Putamen (tissue), 1 donor: ENCODE results near the gene ADGRD2.

Source experiments
- DNase-seq: peaks from one replicate; pipeline ENCODE4 v3.0.0-alpha.2; 2016; ENCODE audit warnings: low spot score

The ADGRD2 gene

DNA sequence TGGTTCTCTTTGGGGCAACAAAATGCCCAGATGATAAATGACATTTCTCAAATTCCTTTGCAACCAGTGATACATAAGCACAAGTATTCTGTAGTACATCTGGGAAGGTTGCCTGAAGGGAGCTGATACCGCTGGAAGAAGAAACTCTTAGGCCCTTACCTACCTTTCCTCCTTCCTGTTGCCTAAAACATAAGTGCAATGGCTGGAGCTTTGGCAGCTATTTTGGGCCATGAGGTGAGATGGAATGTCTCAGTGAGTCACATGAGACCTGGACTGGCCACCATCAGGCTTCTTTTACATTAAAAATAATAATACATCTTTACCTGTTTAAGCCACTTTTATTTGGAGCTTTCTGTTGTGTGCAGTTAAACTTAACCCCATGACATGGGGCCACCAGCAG is 11.2 kb upstream of the ADGRD2 start:
- DNase-seq = no peak

GRCh38 chr9:124439686-124440243 is 10.5 kb upstream of the ADGRD2 start:
- DNase-seq = no peak

GRCh38 chr9:124440786-124441185 is 9.5 kb upstream of the ADGRD2 start:
- DNase-seq = no peak

DNA sequence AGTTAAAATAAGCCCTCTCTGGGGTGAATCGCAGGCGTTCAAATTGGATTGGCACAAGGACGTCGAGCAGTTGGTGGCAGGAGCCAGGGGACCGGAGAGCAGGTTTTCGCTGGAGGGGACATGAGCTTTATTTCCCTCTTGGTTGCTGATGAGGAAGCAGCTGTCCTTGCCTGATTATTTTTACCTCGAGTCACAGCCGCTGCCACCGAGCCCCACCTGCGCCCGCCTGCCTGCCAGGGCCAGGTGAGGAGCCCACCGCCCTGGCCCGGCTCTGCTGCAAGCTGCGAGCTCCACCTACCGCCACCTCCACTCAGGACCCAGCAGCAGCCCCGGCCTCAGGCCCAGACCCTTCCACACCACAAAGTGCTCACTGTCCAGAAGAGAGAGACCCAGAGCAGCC is 9.0 kb upstream of the ADGRD2 start:
- no peak for DNase-seq

- no peak for DNase-seq
Observed at GRCh38 chr9:124442379-124442778, 7.9 kb upstream of the ADGRD2 start.

- no peak for DNase-seq
Observed at GRCh38 chr9:124442826-124443225, 7.4 kb upstream of the ADGRD2 start.

DNA sequence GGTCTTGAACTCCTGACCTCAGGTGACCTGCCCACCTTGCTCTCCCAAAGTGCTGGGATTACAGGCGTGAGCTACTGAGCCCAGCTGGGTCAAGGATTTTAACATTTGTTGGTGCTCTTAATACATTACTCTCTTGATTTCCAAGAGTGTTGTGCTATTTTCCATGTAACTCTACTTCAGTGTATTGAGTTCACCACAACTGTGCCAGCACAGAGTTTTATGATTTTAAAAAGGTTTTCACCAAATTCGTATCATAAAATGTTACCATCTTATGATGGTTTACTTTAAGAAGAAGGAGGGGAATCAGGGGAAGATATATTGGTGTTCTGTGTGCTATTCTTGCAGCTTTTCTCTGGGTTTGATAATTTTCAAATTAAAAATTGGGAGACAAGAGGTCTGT is 6.6 kb upstream of the ADGRD2 start:
- no peak for DNase-seq

DNA sequence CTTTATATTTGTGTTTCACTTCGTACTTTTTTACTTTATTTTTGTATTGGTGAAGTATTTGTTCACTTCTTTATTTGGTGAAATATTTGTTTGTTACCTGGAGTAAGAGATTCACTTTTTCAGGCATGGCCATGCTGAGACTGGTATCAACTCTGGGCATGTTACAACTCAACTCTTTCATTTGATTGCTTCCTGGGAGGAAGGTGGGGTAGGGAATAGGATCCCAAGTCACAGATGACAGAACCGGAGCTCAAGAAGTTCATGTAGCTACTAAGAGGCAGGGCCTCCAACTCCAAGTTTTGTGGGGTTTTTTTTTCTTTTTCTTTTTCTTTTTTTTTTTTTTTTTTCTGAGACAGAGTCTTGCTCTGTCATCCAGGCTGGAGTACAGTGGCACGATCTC is 6.1 kb upstream of the ADGRD2 start:
- DNase-seq = no peak

GRCh38 chr9:124447297-124447661 is 3.0 kb upstream of the ADGRD2 start:
- no peak for DNase-seq

DNA sequence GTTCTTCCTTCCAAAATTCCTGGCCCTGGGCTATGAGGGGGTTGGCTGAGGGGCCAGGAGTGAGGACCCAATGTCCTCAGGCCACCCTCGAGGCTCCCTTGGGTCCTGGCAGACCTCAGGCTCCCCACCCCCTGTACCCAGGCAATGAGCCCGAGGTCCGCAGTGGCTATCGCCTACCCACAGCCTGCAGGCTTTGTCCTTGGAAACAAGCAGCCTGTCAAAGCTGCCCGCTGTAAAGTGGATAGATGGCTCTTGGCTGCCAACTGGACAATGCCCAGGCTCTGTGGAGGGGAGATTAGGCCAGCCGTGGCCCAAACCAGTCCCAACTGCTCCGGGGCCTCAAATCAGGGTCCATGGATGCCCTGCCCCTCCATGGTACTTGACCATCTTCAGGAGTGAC is 2.2 kb upstream of the ADGRD2 start:
- DNase-seq = no peak

- DNase-seq = no peak
Observed at GRCh38 chr9:124449381-124450151, 685 bp upstream of the ADGRD2 start.

- no peak for DNase-seq
Observed at GRCh38 chr9:124450931-124451661, 845 bp downstream of the ADGRD2 start.

DNA sequence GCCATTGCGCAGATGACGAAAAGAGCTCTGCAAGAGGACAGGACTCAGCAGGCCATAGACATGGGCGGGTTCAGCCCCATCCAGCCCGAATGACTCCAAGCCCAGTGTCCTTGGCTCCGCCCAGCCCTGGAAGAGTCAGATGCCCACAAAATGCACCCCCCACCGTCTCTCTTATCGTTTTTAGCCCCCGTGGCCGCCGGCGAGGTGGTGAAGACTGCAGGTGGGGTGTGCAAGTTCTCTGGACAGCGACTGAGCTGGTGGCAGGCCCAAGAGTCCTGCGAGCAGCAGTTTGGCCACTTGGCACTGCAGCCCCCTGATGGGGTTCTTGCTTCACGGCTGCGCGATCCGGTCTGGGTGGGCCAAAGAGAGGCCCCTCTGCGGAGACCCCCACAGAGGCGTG is 2.1 kb downstream of the ADGRD2 start:
- no peak for DNase-seq

- no peak for DNase-seq
Observed at GRCh38 chr9:124452841-124453585, 2.8 kb downstream of the ADGRD2 start.

DNA sequence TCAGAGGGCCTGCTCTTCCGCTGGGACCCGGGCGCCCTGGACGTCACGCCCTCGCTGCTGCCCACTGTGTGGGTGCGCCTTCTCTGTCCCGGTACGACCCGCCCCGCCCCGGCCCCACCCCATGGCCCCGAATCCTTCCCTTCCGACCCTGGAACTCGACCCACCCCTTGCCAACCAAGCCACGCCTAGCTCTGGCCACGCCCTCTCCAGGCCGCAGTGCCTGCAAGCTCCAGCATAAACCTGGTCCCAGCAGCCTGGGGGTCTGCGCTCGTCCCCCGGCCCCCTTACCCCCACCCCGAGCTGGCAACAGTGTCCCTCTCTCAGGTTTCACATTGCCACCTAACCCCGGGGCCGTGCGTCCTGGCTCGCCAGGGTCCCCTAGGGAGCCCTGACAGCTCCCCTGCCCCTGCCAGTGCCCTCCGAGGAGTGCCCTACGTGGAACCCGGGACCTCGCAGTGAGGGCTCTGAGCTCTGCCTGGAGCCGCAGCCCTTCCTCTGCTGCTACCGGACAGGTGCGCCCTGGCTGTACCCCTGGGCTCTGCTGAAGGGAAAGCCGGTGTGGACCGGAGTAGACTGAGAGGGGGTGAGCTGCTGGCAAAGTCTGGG is 3.4 kb downstream of the ADGRD2 start:
- DNase-seq = no peak

GRCh38 chr9:124454296-124454695 is 4.0 kb downstream of the ADGRD2 start:
- DNase-seq = no peak

DNA sequence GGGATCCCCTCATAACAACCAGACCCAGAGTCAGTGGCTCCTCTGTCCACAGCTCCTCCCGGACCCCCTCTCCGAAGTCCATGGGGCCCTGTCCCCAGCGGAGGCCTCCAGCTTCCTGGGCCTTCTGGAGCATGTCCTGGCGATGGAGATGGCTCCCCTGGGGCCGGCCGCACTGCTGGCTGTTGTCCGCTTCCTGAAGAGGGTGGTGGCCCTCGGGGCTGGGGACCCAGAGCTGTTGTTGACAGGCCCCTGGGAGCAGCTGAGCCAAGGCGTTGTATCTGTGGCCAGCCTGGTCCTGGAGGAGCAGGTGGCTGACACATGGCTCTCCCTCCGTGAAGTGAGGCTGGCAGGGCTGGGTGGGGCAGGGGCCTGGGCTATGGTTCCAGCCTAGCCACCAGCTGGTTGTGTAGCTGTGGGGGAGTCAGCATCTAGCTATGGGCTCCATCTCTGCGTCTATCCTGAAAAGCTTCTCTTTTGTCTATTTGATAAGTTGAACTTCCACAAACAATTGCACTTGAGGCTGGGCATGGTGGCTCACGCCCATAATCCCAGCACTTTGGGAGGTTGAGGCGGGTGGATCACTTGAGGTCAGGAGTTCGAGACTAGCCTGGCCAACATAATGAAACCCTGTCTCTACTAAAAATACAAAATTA is 4.7 kb downstream of the ADGRD2 start:
- no peak for DNase-seq

GRCh38 chr9:124455820-124456219 is 5.6 kb downstream of the ADGRD2 start:
- DNase-seq = no peak

DNA sequence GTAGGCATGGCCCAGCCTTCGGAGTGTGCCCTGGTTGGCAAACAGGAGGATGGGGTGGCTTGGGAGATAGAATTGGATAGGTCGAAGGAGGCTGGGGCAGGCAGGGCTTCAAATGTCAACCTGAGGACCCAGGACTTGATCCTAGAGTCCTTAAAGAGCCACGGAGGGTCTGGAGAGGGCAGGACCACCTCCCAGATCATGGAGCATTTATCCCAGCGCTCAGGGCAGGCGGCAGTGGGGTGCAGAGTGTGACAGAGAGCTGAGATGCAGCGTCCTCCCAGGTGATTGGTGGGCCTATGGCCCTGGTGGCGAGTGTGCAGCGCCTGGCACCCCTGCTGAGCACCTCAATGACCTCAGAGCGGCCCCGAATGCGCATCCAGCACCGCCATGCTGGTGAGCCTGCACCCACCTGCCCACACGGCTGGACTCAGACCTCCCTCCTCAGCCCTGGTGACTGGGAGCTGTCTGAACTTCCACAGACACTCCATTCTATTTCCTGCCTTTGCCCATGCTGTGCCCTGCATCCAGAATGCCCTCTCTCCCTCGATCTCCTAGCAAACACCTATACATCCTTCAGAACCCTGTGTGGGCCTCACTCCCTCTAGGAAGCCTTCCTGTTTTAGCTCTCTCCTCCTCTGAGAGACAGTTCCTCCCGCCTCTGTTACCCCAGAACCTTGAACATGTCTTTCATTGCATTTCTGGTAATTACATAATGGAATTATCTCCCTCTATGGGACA is 6.3 kb downstream of the ADGRD2 start:
- DNase-seq = no peak

DNA sequence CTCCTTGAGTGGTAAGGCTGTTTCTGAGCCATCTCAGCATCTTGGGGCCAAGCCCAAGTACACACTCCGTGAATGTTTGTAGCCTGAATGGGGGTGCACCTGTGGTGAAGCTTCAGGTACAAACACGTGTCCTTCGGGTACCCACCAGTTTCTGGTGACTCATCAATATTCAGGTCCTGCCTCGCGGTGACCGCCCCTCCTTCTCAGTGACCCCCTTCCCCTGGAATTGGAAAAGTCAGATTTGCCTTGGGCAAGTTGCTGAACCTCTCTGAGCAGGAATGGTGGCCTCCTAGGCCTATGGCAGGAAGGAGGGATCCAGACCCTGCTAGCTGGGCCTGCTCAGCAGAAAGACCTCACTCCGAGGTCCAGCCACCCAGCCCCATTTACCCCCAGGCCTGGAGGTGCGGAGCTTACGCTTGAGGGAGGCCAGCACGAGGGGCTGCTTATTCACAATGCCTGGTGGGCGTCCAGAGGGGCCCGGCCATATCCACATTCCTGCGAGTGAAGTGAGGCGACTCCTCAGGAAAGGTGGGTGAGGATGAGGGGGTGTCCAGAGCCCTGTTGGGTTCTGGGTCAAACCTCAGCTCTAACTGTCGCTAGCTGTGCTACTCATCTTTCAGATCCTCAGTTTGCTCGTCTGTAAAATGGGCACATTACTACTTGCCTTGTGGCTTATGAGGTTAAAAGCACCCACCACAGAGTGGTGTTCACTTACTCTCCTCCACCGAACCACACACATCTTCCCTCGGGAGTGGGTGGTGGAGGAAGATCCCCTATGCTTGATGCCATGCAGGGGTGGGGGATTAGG is 7.0 kb downstream of the ADGRD2 start:
- DNase-seq = no peak
